Posterior cingulate gyrus (tissue), 11 donors: ENCODE data around the gene SFT2D3.

ENCODE experiments used
- DNase-seq, 10 donors: peaks; one replicate each; pipeline versions ENCODE4 v3.0.0 to v3.0.0-alpha.2; 2020 to 2021; ENCODE audit warnings: mixed read lengths in 3 of 10
- intact Hi-C: fragments of 100-400 bp; cut with DNase I; formaldehyde crosslinking; loops from one replicate; pipeline ENCODE4 v1.15.1; 2023

Gene SFT2D3

DNA sequence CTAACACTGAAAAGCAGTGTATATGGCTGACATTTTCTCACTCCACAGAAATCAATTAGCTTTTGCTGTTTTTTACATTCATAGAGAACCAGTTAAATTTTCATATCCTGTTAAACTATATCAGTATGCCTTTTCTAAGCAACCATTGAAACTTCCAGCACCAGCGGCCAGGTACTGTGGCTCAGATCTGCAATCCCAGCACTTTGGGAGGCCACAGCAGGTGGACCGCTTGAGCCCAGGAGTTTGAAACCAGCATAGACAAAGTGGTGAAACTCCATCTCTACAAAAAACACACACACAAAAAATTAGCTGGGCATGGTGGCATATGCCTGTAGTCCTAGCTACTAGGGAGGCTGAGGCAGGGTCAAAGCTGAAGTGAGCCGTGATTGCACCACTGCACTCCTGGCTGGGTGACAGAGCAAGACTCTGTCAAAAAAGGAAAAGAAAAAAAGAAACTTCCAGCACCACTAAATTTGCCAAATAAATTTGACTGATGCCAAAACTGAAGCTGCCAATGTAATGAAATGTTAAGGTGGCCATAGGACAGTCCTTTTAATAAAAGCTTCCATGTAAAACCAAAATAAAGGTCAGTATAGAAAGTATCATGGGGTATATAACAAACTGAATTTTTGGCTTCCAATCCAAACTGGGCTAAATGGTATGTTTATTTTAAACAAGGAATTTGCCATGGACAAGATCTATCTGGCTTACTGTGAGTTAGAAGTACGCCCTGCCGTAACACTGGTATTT is 3.5 kb downstream of the SFT2D3 start:
- DNase-seq, result no peak
- intact Hi-C loops, result loop anchor here (10.0 kb wide), 1 partner anchor 390 kb away; the partner anchor contains the start of gene UGGT1

DNA sequence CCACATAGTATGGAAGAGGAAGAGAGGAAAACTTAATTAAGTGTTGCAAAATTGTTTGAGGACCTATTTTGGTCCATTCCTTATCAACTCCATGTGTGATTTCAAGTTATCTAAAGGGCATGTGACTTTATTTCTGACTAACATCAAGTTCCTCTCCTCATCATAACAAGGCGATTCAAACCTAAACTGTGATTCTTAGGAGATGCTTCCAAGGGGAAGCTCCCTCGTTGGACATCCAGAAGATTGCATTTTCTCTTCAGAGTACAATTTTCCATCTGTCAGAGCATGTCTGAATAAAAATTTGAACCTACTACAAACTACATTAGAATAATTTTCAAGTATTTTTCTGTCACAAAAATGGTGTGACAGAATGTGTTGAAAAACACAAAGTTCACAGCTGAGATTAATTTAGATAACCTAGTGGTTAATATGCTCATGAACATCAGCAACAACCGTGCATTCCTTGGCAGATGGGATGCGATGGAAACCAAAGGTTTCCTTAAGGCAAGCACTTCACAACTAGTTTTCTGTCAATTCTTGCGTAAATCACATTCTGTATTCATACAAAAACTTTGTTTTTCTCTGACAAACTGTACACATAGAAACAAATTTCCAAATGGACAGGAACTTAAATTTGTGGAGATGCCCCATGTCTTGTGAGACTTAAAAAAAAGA is 4.2 kb downstream of the SFT2D3 start:
- no peak for DNase-seq
- intact Hi-C loops, result loop anchor here (10.0 kb wide), 1 partner anchor 389 kb away; the partner anchor contains the start of gene UGGT1

DNA sequence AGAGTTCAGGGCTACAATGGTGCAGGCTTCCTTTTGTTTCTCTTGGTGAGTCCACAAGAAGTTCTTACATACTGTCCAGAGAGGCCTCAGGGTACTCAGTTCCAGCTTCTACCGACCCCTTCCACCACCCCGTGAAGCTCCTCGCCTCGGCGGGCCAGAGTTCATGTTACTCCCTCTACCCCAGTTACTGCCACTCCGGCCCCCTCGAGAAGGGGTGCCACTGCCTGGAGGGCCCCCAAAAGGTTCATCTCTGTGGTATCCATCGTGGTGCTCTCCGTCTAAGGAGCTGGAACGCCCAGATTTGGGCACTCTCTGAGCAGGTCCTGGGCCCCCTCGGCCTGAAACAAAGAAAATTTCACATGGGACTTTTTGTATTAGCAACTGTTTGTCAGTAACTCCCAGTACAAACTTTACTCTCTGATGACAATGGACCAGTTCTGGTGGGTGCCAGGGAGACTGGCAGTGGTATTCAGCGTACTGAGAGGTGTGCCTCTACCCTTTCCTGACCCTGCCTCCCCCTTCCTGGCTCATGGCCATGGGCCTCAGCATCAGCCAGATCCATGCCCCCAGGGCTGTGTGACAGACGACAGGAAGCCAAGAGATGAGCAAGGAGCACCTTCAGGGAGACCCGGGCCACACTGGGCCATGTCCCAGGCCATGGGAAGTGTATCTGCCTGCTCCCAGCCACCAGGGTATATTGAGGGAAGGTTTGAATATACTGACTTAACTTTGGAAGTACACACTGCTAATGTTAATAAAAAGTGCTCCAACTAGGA is 5.1 kb downstream of the SFT2D3 start:
- DNase-seq, result no peak
- intact Hi-C loops, result loop anchor here (10.0 kb wide), 1 partner anchor 388 kb away; the partner anchor contains the start of gene UGGT1

DNA sequence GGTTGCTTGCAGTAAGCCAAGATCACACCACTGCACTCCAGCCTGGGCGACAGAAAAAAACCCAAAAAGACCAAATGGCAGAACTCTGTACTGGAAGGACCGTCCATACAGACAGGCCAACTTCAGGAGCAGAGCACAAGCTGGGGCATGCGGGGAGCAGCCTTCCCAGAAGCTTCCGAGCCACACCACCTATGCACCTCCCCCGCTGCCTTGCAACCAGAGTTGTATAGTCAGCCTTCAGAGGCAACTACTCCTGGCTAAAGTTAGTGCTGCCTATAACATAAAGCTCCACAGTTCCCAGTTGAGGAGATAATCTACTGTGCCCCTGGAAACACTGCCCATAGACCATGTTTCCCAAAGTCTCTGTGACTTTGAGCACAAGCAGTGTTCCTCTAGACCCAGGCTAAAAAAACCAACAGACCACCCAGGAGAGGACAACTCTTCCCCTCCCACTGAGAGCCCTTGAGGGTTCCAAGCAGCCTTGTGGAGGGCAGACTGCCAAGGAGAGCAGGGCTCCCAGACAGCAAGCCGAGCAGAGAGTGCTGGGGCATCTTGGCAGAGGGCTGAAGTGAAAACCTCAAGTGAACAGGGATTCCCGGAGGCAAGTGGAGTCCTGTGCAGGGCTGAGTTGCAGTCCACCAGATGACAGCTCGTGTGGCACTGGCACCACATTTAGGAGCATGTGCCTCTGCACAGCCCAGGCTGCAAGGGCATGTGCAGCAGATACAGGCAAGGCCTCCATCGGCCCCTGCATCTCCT is 6.8 kb downstream of the SFT2D3 start:
- peak in 1 of 10 donors; percentile 25 for DNase-seq
- intact Hi-C loops, result loop anchor here (10.0 kb wide), 1 partner anchor 387 kb away; the partner anchor contains the start of gene UGGT1

DNA sequence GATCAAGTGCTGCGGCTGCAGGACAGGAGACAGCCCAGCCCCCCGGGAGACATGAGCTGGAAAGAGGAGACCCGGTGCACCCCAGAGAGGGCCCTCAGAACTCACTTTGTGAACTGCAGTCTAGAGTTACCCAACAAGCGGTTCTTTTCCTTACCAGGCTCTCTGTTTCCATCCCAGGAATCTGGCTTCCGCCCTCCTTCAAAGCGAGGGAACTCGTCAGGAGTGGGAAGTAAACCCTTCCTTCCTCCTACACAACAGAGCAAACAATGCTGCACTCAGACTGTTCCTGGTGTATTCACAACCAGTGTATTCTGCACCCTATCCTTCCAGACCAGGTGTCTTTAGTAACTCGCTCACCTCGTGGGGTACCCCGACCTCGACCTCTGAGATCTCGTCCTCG is 8.0 kb downstream of the SFT2D3 start:
- intact Hi-C loops, result loop anchor here (10.0 kb wide), 1 partner anchor 385 kb away; the partner anchor contains the start of gene UGGT1
- DNase-seq, result no peak

DNA sequence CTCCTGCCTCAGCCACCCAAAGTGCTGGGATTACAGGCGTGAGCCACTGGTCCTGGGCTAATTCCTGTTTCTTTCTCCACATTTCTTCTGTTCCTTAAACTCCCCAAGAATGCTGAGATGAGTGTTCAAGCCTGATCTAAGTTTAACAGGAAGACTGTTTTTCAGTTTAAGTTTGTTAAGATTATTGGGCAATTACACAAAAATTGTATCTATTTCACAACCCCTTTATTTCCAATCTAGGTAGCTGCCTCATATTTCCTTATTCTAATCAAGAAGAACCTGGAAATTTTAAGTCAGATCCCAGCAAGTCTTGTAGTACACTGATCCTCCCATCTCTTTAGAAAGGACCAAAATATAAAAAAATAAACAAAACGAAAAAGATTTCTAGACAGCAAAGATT is 11.7 kb downstream of the SFT2D3 start:
- intact Hi-C loops, result no loop called here

DNA sequence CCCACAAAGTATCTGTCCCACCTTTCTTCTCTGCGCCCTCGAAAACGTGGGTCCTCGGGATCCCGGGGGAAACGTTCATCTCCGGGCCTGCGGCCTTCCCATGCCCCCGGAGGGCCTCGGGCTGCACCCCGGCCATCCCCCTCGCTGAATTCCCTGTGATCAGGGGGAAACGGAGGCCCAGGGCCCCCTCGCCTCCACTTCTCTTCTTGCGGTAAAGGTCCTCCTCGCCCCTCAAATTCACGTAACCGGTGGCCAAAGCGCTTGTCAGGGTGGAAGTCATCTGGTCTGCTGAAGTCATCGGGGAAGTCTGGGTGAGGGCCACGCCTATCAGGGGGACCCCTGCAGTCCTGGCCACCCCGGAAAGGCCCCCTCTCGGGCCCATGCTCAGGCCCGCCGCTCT is 12.3 kb downstream of the SFT2D3 start:
- intact Hi-C loops, result no loop called here
- DNase-seq, result no peak

More for the DNA sequence above, 11.7 kb downstream of the SFT2D3 start:
- DNase-seq, result no peak

DNA sequence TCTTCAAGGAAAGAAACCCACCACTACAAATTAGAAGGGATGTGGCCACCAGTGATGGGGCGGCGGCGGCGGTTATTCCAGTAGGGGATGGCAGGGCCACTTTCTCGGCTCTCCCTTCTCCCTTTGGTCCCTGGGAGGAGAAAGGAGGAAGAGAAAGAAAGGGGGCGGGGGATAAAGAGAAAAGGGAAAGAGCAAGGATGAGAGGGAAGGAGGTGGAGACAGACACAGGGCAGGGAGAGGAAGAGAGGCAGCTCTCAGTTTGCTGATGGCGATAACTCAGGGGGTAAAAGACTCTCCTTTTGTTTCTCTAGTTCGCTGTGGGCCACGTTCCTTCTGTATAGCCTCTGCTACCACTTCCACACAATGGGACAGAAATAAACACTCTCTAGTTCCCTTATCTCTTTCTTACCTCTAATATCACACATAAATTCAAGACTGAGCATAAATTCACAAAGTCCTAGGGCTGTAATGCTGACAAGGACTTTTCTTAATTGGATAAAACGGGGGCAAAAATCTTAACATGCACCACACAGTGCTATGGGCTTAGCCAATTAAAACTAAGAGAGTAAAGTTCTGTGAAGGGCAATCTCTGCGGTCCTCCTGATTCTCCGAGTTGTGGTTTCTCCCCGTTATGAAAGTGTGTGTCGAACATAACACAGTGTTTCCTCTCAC is 14.6 kb downstream of the SFT2D3 start:
- intact Hi-C loops, result no loop called here
- DNase-seq, result no peak

DNA sequence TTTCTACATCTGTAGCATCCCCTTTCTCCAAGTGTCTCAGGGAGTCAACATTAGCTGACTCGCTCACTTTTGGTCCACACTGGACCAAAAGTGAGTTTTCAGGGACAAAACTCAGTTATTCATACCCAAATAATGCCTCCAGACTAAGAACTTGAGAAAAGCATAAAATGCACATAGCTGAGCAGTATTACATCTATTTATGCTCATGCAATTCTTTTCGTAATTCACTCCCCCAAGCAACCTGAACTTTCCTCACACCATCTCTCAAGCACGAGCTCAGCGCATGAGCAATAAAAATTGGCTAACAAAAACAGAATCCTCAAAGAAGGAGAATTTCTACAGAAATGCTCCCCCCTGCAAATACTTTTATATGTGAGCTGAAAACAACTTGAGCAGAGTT is 17.0 kb downstream of the SFT2D3 start:
- intact Hi-C loops, result no loop called here
- no peak for DNase-seq

DNA sequence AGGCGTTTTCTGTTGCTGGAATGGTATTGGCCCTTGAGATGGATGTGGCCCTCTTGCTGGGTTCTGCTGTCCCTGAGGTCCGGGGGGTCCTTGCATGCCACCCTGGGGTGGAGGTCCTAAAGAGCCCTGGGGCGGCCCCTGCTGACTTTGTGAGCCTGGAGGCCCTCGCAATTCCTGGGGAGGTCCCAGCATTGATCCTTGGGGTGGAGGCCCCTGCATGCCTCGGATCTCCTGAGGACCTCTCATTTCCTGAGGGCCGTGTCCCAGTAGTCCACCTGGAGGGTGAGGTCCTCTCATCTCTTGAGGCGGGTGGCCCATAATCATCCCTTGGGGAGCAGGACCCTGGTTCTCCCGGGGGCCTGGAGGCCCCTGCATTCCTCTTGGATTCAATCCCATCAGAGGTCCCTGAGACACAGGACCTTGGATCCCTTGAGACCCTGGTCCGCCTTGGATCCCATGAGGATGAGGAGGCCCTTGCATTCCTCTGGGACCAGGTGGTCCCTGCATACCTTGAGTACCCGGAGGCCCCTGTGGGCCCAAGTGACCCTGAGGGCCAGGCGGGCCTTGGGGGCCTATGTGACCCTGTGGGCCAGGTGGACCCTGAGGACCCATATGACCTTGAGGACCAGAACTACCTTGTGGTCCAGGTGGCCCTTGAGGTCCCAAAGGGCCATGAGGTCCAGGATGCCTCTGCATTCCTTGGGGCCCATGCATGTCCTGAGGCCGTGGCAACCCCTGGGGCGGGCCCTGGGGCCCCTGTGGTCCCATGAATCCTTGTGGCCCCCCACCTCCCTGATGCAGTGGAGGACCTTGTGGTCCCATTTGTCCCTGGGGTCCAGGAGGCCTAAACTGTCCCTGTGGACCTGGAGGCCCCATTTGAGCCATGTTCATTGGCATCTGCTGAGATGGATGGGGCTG is 18.3 kb downstream of the SFT2D3 start:
- intact Hi-C loops, result no loop called here
- peak in 1 of 10 donors; percentile 76 for DNase-seq

DNA sequence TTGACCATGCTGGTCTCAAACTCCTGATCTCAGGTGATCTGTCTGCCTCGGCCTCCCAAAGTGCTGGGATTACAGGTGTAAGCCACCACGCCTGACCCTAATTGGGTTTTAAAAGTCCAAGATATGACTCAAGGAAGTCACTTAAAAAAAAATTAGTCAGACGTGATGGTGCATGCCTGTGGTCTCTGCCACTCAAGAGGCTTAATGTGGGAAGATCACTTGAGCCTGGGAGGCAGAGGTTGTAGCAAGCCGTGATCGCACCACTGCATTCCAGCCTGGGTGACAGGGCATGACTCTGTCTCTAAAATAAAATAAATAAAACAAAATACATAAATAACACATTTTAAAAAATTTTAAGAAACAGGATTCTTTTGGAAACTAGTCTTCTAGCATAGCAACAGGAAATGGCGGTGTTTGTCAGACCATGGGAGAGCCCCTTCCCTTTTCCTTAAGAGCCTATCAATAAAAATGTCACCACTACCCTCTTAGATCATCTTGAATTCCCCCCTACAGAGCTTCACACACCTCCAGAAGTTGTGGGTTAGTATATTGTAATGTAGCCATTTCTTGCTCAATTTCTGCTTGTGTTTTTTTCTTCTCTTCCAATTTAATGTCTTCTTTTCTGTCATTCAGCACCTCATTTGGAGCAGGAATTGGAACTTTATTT is 20.1 kb downstream of the SFT2D3 start:
- DNase-seq, result no peak
- intact Hi-C loops, result no loop called here

DNA sequence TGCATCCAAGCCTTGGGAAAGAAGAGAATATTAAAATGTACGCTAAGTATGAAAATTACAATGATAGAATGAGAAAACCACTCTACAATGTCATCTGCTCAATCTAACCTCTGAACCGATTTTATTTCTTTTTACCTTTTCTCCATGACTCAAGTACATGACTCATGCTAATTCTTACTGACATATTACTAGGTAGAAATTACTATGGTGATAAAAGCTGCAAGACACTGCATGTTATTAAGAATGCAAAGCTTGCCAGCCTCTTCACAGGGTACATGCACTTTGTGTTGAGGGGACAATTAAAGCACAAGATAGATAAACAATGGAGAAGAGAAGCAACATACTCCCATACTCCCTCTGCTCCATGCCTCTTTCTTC is 20.7 kb downstream of the SFT2D3 start:
- DNase-seq, result no peak
- intact Hi-C loops, result no loop called here

DNA sequence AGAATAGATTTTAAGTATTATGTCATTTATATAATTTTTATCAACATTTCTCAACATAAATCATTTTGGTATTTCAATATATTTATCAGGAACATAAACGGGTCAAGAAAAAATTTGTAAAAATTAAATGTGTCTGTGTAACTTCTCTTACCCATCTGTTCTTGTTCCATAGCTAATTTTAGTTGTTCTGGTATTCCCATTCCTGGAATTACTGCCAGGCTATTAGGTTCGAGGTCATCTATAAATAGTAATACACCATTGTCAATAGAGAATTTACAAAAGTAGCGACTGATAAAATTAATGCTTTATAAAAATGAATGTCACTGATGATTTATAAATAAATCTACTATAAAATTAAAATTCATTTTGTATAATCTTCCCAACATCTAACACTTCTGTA is 21.5 kb downstream of the SFT2D3 start:
- DNase-seq, result no peak
- intact Hi-C loops, result no loop called here

DNA sequence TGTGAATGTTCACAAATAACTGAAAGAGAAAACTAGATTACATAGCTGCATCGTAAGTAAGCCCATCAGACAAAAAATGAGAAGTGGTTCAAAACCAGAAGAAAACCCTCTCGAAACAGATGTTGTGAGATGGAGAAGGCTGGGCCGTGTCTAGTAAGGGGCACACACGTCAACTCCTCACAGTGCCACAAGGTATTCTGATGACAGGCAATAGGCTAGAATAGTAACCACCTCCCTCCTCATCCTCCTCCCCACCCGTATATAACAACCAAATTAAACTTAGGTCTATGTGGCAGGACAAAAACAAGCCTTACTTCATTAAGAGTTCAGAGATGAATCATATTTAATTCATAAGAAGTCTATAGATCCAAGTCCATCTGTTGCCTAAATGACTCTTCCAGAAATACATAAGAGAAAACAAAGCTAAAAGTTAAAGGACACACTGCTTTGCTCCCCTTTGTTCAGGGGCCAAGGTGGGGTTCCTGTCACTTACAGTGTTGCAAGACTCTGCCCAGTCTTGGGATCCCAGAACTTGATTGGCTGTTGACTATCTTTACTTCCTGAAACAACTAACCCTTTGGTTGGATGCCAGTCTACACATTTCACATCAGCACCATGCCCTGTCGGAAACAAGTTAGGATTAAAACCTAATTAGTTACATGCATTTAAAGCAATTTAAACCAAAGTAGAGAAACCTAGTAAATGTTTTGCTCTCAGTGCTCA is 25.0 kb downstream of the SFT2D3 start:
- intact Hi-C loops, result no loop called here
- DNase-seq, result no peak

DNA sequence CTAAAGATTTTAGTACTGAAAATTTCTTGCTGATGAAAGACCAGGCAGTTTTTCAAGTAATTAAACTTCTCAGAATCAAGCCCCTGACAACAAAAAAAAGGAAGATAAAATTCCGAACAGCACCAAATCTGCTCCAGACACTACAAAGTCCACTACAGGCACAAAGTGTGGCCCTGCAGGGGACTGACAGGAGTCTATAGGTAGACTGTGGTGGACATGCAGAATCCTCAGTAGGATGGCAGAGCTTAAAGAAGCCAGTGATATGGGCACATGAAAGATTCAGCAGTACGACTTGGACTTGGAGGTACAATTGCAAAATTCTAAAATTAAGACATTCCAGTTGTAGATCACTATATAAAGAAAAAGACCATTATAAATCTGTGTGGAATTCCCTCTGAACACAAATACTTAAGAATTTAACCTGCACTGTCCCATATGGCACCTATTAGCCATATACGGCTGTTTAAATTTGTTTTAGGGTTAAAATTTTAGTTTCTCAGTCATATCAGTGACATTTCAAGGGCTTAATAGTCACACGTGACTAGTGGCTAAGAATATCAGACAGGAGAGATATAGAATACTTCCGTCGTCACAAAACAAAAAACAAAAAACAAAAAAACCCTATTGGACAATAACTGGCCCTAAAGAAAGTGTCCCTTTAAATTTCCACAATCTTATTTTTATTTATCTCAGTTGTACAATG is 32.0 kb downstream of the SFT2D3 start:
- no peak for DNase-seq
- intact Hi-C loops, result no loop called here

DNA sequence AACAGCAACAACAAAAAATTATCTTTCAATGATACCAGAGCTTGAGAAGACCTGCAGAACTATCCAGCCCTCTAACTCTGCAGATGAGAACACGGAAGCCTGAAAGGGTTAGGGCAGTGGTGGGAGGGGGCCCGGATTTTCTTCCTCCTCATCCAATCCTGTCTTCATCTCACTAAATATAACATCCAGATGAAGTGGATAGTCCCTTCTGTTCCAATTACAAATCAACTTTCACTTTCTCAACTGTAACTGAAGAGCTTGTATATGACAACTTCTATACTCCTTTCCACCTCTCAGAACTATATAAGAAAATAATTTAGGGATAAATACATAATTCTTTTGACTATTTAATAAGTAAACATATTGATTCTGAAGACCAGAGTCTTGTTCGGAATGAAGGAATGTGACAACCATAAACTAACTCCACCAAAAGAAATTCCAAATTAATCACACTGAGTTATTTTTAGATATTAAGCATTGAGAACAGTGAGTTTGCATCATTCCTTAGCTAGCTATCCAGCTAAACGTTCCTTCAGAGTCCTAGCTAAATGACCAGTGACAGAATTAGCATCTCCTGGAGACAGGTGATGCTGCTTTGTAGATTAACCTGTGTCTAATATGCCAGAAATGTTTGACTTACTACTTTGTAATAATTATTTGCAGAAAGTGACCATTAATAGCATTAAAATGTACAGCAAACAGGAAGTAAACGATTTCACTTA is 32.7 kb downstream of the SFT2D3 start:
- no peak for DNase-seq
- intact Hi-C loops, result no loop called here
